Fibroblast of skin of right biceps (primary cell): ENCODE data around the gene RBM33.
A peak's percentile ranks its signal among the peaks of the same experiment; 100 is the strongest.
"Not testable (repeated sequence)": the region's sequence is repeated elsewhere in the genome, so short reads cannot be mapped to it uniquely, and the experiment has no call there.

Source experiments
- DNase-seq: peaks from one replicate; pipeline ENCODE4 v3.0.0-alpha.2; 2013

RBM33 gene, protein sequence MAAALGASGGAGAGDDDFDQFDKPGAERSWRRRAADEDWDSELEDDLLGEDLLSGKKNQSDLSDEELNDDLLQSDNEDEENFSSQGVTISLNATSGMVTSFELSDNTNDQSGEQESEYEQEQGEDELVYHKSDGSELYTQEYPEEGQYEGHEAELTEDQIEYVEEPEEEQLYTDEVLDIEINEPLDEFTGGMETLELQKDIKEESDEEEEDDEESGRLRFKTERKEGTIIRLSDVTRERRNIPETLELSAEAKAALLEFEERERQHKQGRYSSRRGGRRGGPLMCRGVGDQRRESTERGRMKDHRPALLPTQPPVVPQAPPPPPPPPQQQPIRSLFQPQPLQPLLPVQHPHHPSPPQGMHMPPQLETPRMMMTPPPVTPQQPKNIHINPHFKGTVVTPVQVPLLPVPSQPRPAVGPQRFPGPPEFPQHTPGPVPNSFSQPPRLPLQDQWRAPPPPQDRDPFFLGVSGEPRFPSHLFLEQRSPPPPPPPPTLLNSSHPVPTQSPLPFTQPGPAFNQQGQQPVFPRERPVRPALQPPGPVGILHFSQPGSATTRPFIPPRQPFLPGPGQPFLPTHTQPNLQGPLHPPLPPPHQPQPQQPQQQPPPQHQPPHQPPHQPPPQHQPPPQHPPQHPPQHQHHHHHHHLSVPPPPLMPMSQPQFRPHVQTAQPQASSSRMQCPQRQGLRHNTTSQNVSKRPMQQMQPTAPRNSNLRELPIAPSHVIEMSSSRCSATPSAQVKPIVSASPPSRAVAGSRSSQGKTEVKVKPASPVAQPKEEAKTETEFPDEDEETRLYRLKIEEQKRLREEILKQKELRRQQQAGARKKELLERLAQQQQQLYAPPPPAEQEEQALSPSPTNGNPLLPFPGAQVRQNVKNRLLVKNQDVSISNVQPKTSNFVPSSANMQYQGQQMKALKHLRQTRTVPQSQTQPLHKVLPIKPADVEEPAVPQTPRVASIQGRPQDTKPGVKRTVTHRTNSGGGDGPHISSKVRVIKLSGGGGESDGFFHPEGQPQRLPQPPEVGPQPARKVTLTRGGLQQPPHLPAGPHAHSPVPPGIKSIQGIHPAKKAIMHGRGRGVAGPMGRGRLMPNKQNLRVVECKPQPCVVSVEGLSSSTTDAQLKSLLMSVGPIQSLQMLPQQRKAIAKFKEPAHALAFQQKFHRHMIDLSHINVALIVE

DNA sequence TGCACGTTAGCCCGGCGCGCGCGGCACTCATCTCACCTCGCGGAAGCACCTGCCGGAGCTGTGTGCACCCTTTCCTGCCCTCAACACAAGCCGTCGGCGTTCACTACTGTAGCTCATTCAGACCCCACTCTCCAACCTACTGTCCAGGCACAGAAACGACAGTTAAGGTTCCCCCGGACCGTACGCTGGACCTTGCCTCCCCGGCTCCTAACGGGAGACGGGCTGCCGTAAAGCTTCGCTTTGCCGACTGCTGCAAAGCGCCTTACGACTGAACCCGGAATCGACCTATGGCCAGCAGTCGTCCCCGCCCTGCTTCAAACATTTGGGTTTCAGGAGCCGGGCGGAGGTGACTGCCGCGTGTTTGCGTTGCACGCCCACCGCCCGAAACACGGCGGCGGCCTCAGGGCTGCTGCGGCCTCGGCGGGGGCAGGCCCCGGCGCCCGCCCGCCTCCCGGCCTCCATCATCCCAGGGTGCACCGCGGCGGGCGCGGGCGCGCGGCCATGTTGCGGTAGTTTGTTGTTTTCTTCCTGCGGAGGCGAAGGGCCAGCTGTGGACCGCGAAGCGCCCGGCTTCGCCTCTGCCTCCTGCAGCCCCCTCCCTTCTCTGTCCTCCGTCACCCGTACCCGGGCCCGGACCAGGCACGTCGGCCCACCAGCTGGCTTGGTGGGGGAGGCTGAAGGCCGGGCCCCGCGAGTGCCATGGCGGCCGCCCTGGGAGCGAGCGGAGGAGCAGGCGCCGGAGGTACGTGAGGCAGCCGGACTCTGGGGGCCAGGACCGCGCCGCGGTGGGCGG, at the start of gene RBM33:
RBM33 (plus strand) TSS at position 484 of the 793 bp plus-strand sequence; CDS start at position 700, 216 bp downstream.
- peak; percentile 85 for DNase-seq

DNA sequence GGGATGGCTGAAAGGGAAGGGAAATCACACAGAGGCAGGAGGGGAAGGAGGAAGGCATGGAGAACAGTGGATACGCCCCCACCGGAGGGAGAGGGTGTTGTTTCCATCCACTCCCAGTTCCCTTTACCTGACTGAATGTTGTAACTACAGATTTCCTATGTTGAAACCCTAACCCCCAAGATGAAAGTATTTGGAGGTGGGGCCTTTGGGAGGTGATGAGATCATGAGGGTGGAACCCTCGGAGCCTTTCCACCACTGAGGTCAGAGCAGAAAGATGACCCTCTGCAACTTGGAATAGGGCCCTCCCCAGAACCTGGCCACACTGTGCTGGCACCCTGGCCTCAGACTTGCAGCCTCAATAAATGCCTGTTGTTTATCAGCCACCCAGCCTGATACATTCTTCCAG, 49.5 kb upstream of the RBM33 start:
- no peak for DNase-seq

GRCh38 chr7:155597753-155598140, 46.7 kb upstream of the RBM33 start:
- peak; percentile 33 for DNase-seq

- peak; percentile 61 for DNase-seq
These were observed 45.7 kb upstream of the RBM33 start for GRCh38 chr7:155598810-155599210.

- DNase-seq, result no peak
These were observed 42.3 kb upstream of the RBM33 start for GRCh38 chr7:155602156-155602555.

DNA sequence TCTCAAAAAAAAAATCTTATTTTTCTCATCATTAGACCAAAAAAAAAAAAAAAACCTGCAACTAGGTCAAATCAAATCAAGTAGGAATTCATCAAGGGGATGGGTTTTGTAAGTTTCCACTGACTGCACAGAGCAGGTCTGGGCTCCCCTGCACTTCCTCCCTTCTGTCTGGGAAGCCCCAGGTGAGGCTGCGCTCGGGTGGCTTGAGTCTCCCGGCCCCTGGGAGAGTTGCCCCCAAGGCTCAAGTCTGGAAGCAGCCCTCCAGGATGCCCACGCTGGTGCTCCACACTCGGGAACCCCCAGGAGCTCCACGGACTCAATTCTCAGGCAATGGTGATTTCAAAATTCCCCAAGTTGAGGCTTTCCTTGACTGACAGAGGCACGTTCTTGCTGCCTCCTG, 41.7 kb upstream of the RBM33 start:
- no peak for DNase-seq

DNA sequence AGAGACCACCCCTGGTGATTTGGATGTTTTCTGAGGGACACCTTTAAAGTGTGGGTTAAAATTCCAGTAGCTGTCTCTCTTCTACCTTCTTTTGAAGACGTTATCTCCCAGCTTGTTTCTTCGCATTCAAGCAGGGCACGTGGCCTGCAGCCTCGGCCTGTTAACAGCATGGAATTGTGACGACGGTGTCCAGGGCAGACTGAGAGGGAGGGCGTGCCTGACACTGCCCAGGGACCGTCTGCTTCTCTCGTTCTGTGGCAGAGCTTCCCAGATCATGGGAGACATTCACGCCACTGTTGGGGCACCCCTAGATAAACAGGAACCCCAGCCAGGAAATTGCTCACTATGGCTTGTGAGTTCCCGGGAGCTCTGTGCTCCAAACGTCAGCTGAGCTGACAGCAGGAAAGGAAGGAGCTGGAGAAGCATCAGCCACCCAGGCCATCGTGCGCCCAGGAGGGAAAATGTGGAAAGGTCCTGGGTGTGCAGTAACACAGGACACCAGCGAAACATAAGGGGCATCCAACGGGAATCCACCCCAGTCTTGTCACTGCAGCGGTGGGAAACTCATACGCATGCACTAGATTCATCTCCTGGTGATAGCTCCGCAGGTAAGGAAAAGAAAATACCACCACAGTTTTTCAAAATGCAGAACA, 41.1 kb upstream of the RBM33 start:
- DNase-seq, result no peak

GRCh38 chr7:155603858-155604503, 40.5 kb upstream of the RBM33 start:
- DNase-seq, result no peak

- DNase-seq, result no peak
These were observed 39.9 kb upstream of the RBM33 start for GRCh38 chr7:155604504-155604997.

GRCh38 chr7:155609185-155609584, 35.3 kb upstream of the RBM33 start:
- no peak for DNase-seq

DNA sequence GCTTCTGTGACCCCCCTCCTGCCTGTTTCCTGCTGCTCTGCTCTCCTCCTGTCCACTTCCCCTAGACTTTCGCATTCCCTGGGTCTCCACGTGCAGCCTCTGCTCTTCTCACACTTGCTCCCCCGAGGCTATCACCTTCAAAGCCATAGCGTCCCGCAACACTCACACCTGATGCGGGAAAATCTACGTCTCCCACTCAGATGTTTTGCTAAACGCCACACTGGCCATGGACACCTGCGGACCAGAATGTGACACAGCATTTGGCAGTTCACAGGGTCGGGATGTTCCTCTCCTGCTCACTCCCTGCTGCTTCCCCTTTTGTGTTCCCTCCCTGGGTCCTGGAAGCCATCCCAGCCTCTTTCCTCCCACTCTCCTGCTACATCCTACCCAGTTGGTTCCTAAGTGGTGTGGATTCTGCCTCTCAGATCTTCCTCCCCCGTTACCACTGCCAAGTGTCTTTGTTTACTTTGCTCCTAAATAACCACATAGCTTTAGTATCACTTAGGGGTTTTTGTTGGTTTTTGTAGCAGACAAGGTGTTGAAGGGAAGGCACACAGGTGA, 33.7 kb upstream of the RBM33 start:
- DNase-seq, result no peak

DNA sequence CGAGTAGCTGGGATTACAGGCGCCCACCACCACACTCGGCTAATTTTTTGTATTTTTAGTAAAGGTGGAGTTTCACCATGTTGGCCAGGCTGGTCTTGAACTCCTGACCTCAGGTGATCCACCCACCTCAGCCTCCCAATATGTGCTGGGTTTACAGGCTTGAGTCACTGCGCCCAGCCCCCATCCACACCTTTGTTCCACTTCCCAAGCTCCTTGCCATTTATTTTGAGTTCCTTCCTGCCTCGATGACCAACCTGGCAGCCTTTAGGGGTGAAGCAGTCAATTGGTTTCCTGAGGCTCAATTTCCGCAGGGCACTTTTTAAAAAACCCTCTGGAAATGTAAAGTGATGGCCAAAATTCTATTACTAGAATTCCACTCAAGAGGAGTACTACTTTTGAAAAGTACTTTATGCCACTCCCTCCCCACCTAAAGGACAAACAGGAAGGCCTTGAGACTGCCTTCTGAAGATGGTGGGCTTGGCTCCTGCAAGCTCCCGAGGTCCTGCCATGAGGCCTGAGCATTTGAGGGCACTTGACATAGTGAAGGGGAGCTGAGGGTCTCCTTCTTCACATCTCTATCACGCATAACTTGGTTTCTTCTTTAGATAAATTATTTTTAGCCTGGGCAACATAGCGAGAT, 32.5 kb upstream of the RBM33 start:
- DNase-seq, result no peak

- no peak for DNase-seq
These were observed 31.8 kb upstream of the RBM33 start for GRCh38 chr7:155612658-155613057.

- DNase-seq, result not testable (repeated sequence)
These were observed 29.4 kb upstream of the RBM33 start for GRCh38 chr7:155615085-155615484.

DNA sequence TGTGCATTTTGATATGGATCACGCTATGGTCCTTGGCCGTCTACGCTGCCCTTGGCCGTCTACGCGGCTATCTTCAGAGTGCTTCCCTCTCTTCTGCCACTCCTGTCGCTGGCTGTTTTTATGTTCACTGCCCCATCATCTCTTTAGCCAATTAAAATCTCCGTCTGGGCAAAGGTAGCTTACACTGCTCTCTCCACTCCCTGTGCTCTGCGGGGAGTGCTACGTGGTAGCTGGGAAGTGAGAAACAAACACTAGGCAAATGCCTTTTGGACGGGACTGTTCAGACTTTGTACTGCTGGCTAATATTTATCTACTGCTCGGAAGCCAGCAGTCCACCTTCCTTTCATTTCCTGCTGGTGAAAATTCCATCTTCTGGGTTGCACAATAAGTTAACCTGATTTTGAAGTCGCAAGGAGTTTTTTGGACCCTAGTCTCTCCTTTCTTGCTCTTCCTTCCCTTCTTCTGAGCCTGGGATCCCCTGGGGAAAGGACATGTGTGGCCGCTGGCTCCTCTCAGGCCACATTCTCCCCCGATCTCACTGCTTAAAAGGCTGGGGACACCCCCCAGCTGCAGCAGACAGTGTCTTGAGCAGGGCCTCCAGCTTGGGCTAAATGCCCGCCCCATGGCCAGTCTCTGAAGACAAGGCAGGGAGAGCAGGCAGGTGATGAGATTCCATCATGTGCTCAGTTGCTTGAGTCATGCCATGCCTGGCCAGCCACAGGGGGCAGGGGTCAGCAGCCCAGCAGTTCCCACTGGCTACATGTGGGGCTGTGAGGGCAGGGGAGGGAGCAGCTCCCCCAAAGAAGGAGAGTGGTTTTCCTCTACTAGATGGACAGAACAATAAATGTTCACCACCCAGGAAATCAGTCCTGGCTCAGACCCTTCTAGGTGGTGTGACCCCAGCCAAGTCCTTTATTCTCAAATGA, 25.5 kb upstream of the RBM33 start:
- no peak for DNase-seq

- DNase-seq, result no peak
These were observed 24.7 kb upstream of the RBM33 start for GRCh38 chr7:155619634-155620271.

DNA sequence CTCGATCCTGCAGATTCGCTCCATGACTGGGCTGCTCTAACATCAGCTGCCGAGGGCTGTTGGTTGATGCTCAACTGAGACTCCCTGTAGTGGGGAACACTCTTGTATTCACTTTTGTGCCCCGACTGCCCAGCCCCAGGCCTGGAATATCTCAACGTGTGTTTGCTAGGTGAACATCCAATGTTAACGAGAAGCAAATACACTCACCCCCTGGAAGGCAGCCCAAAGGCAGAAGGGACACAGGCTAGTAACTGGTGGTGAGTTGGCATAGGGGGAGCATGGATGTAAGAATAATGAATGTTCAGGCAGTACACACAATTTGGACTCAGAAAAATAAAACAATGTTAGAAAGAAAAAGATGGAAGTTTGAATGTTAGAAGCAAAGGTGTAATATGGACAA, 24.0 kb upstream of the RBM33 start:
- DNase-seq, result no peak

DNA sequence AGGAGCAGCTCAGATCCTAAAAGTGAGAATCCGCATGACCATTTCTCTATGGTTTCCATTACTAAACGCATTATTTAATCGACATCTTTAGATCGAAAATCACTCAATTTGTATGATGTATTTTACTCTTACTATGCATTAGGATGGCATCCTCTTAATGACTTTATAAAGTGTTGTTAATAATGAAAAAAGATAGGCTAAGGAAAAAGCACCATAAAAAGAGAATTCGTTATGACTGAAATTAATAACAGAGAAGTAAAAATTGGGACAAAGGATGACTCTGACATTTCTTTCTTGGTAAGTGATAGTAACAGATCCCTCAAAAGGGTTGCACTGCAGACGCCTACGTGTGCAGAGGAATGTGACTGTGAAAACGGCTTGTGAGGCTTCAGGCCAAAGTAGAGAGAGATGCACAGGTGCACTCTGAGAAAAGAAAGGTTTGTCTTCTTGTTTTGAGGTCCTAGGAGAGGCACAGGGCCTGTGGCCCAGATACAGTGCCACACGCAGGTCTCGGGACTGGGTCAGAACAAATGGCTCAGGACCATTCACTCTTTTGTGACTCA, 23.0 kb upstream of the RBM33 start:
- no peak for DNase-seq
